ENCODE measurements around the gene LAIR1. TPM values are rescaled to one million over a fixed set of nuclear protein-coding genes. Genes with fewer than 3 reads are reported as not detected.

Gene LAIR1
- total RNA-seq, 1 donor from 2014 or later = 176 TPM

DNA sequence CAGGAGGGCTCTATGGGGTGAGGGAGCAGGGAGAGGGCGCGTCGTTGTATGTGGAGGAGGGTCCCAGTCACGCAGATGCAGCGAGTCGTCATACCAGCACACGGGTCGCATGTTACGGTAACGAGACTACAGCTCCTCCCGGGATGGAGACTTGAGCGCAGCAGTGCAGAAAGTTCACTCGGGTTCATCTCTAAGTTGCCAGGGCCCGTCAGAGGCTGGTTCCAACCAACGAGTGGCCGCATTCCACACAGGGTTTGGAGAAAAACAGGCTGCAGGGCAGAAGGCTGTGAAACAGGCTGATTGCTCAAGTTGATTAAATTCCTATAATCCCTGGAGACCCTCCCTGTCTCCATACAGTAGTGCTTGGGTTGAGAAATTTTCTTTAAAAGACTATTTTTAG lies 28.6 kb upstream of the LAIR1 start:
- Histone ChIP-seq H3K36me3 (no peaks in the 10 kb centered on the region), H3K9me3 (no peaks in the 10 kb centered on the region), H3K27me3 (ENCODE audit: low read depth) (peaks cover 37% of the 10 kb centered on the region), H3K4me3 (no peak overlapping the region), H3K4me1 (peaks cover 28% of the 10 kb centered on the region), H3K27ac (no peak overlapping the region)
- no peak for ATAC-seq
- intact Hi-C loops (cut with DNase I) = no loop called here
- no peak for DNase-seq
- TF ChIP-seq, protein P1, sequence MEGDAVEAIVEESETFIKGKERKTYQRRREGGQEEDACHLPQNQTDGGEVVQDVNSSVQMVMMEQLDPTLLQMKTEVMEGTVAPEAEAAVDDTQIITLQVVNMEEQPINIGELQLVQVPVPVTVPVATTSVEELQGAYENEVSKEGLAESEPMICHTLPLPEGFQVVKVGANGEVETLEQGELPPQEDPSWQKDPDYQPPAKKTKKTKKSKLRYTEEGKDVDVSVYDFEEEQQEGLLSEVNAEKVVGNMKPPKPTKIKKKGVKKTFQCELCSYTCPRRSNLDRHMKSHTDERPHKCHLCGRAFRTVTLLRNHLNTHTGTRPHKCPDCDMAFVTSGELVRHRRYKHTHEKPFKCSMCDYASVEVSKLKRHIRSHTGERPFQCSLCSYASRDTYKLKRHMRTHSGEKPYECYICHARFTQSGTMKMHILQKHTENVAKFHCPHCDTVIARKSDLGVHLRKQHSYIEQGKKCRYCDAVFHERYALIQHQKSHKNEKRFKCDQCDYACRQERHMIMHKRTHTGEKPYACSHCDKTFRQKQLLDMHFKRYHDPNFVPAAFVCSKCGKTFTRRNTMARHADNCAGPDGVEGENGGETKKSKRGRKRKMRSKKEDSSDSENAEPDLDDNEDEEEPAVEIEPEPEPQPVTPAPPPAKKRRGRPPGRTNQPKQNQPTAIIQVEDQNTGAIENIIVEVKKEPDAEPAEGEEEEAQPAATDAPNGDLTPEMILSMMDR (IDR thresholded peaks at IDR 0.05) = no peak

DNA sequence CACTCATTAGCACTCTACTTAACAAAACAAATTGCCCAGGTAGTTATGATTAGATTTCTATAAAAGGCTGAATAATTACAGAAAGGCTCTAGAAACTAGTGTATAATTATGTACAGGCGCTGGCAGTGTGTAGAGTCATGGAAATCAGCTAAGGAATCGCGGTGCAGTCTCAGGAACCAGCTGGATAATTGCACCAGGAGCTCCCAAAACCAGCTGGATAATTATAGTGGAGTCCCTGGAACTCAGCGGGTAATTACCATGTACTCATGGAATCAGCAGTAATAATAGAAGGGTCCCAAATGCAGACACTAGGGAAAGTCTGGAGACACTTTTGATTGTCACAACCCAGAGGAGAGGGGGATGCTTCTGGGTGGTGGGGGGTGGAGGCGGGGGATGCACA lies 27.4 kb upstream of the LAIR1 start:
- peaks cover 45% of the 10 kb centered on the region for H3K27me3 ChIP-seq (ENCODE audit: low read depth)

DNA sequence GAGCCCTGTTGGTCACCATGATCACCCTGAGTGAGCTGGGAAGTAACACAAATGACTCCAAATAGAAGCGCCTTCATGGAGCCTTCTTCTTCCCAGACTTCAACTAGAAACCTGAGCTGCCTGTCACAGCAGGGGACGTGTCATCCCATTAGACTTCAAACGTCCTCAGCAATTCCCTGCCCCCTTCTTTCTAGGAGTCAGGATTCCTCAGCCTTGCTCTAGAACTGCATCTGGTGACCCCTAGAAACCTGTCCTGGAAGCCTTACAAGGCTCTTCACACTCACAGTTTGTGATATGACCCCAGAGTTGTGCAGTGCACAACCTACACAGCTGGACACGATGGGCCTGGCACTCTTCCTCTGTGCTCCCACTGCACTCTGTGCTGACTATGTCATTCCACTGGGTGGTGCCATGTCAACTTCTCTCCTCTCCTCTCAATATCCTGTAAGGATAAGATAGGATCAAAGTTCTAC lies 26.9 kb upstream of the LAIR1 start:
- Histone ChIP-seq H3K9me3 (no peaks in the 10 kb centered on the region), H3K4me3 (no peak overlapping the region), H3K4me1 (peaks cover 32% of the 10 kb centered on the region), H3K27ac (no peak overlapping the region), H3K27me3 (ENCODE audit: low read depth) (peaks cover 44% of the 10 kb centered on the region), H3K36me3 (no peaks in the 10 kb centered on the region)
- no peak for DNase-seq
- ATAC-seq = no peak
- intact Hi-C loops (cut with DNase I) = no loop called here
- TF ChIP-seq, protein P1 (IDR thresholded peaks at IDR 0.05) = no peak

More for the DNA sequence above, 27.4 kb upstream of the LAIR1 start:
- ATAC-seq (no peak), DNase-seq (no peak)
- H3K4me3 ChIP-seq = no peak overlapping the region
- H3K4me1 ChIP-seq = peaks cover 32% of the 10 kb centered on the region
- intact Hi-C loops (cut with DNase I) = no loop called here
- no peaks in the 10 kb centered on the region for H3K36me3 ChIP-seq
- H3K27ac ChIP-seq = no peak overlapping the region
- no peaks in the 10 kb centered on the region for H3K9me3 ChIP-seq
- TF ChIP-seq, protein P1 (IDR thresholded peaks at IDR 0.05) = no peak

DNA sequence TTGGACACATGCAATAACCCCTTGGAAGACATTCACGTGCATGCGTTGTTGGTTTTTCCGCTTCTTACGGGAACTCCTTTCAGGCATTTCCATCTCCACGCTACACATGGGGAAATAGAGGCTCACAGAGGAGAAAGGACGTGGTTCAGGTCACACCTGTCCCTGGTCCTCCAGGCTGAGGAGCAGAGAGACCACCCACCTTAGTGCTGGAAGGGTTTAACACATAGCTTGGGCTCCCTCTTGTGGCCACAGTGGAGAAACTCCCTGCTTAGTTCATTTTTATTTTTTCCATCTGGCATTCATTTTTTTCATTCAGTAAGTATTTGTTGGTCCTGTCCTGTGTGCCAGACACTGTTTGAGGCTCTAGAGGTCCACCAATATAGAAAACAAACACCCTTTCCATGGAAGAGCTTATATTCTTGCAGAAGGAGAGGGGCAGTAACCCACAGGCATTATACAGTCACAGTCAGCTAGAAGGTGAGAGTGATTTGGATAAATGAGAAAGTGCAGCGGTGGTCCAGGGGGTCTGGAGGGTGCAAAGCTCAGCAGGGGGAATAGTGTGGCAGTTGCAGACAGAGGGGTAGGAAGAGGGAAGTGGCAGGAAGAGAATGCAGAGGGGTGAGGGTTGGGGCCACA lies 26.3 kb upstream of the LAIR1 start:
- no peak for DNase-seq
- Histone ChIP-seq H3K36me3 (no peaks in the 10 kb centered on the region), H3K27me3 (ENCODE audit: low read depth) (peaks cover 44% of the 10 kb centered on the region), H3K4me3 (no peak overlapping the region), H3K9me3 (no peaks in the 10 kb centered on the region), H3K27ac (no peak overlapping the region), H3K4me1 (peaks cover 32% of the 10 kb centered on the region)
- intact Hi-C loops (cut with DNase I) = no loop called here
- TF ChIP-seq, protein P1 (IDR thresholded peaks at IDR 0.05) = peak; percentile 71
- peak; percentile 45 to 48 for ATAC-seq

DNA sequence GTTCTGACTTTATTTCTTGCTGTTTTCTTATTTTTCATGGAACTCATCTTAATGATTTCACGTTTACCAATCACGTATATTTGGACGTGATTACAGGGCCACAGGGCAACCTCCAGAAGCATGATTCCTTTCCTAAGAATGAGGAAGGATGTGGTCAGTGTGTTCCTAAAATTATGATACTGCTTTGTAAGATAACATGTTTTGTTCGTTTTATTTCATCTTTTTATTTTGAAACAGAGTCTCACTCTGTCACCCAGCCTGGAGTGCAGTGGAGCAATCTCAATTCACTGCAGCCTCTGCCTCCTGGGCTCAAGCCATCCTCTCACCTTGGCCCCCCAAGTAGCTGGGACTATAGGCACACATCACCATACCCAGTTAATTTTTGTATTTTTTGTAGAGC lies 24.8 kb upstream of the LAIR1 start:
- Histone ChIP-seq H3K27ac (no peak overlapping the region), H3K36me3 (no peaks in the 10 kb centered on the region), H3K4me1 (peaks cover 32% of the 10 kb centered on the region), H3K4me3 (peak overlapping the region; percentile 49), H3K9me3 (no peaks in the 10 kb centered on the region), H3K27me3 (ENCODE audit: low read depth) (peaks cover 40% of the 10 kb centered on the region)
- ATAC-seq (peak; percentile 50 to 64), DNase-seq (no peak)
- intact Hi-C loops (cut with DNase I) = no loop called here
- TF ChIP-seq, protein P1 (IDR thresholded peaks at IDR 0.05) = no peak

Data from lower lobe of right lung (tissue), 2 donors.